ENCODE data around the gene SMIM15. TPM values are rescaled to one million over a fixed set of nuclear protein-coding genes. Genes with fewer than 3 reads are reported as not detected.

Gene SMIM15
- total RNA-seq, 1 donor from 2014 or later = 53.1 TPM

DNA sequence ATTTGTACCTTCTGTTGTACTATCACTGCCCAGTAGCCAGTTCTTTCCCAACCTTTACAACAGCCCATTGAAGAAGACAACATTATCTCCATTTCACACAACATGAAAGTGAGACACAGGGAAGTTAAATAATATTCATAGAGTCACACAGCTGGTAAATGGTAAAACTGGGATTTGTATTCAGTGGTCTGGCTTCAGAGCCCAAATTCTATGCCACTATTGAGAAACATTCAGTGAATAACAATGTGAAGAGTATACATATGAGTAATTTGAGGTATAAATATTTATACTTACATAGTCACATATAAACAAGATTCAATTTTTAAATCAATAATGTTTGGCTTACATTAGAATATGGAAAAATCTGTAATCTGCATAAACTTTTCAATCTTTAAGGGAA, 13.8 kb downstream of the SMIM15 start:
- no peak overlapping the region for H3K4me3 Mint-ChIP-seq (ENCODE audit: unreplicated experiment)
- H3K27ac Mint-ChIP-seq (ENCODE audit: unreplicated experiment) = no peak overlapping the region
- TF ChIP-seq, protein P1, sequence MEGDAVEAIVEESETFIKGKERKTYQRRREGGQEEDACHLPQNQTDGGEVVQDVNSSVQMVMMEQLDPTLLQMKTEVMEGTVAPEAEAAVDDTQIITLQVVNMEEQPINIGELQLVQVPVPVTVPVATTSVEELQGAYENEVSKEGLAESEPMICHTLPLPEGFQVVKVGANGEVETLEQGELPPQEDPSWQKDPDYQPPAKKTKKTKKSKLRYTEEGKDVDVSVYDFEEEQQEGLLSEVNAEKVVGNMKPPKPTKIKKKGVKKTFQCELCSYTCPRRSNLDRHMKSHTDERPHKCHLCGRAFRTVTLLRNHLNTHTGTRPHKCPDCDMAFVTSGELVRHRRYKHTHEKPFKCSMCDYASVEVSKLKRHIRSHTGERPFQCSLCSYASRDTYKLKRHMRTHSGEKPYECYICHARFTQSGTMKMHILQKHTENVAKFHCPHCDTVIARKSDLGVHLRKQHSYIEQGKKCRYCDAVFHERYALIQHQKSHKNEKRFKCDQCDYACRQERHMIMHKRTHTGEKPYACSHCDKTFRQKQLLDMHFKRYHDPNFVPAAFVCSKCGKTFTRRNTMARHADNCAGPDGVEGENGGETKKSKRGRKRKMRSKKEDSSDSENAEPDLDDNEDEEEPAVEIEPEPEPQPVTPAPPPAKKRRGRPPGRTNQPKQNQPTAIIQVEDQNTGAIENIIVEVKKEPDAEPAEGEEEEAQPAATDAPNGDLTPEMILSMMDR (IDR thresholded peaks at IDR 0.05) = no peak
- no peaks in the 10 kb centered on the region for H3K27me3 Mint-ChIP-seq (ENCODE audit: unreplicated experiment)
- no peak for DNase-seq (ENCODE audit: extremely low spot score, unreplicated experiment)
- peaks cover 5% of the 10 kb centered on the region for H3K9me3 Mint-ChIP-seq (ENCODE audit: unreplicated experiment)
- H3K36me3 Mint-ChIP-seq (ENCODE audit: unreplicated experiment) = no peaks in the 10 kb centered on the region
- no peaks in the 10 kb centered on the region for H3K4me1 Mint-ChIP-seq (ENCODE audit: unreplicated experiment)

DNA sequence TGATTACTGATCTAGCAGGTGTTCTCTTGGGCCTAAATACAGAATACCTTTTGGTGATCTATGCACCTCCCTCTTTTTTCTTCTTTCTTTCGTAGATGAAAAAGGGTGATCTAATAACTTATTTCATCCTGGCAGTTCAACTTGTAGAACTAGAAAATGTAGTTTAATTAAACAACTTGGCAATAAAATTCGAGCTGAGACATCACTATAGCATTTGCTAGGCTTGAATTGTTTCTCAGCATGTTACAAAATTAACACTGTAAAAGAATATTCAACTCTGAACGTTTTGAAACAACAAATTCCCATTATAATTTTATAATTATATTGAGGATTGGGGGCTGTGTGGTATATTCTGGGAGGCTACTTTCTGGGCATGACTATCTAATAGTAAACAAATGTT, 19.5 kb downstream of the SMIM15 start:
- no peaks in the 10 kb centered on the region for H3K4me1 Mint-ChIP-seq (ENCODE audit: unreplicated experiment)
- TF ChIP-seq, protein P1 (IDR thresholded peaks at IDR 0.05) = no peak
- no peak for DNase-seq (ENCODE audit: extremely low spot score, unreplicated experiment)
- H3K36me3 Mint-ChIP-seq (ENCODE audit: unreplicated experiment) = no peaks in the 10 kb centered on the region
- H3K9me3 Mint-ChIP-seq (ENCODE audit: unreplicated experiment) = peaks cover 5% of the 10 kb centered on the region
- no peak overlapping the region for H3K27ac Mint-ChIP-seq (ENCODE audit: unreplicated experiment)
- H3K4me3 Mint-ChIP-seq (ENCODE audit: unreplicated experiment) = no peak overlapping the region
- H3K27me3 Mint-ChIP-seq (ENCODE audit: unreplicated experiment) = no peaks in the 10 kb centered on the region

DNA sequence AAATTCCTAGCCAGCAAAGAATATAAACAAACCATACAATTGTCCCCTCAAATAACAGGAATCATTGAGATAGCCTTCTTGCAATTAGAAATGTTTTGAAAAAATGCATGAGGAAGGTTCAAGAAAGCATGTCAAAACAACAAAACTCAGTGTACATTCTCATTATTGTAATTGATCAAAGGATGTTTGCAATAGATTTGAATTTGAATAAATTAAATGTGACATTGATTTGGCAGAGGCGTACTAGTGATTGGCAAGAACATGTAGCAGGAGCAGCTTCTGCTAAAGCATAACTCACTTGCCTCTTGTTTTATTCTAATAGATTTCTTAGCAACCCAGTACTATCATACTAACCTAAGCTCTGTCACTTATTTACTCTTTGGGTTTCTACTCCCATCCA, 19.9 kb downstream of the SMIM15 start:
- no peaks in the 10 kb centered on the region for H3K36me3 Mint-ChIP-seq (ENCODE audit: unreplicated experiment)
- TF ChIP-seq, protein P1 (IDR thresholded peaks at IDR 0.05) = no peak
- H3K4me1 Mint-ChIP-seq (ENCODE audit: unreplicated experiment) = no peaks in the 10 kb centered on the region
- H3K4me3 Mint-ChIP-seq (ENCODE audit: unreplicated experiment) = no peak overlapping the region
- DNase-seq (ENCODE audit: extremely low spot score, unreplicated experiment) = no peak
- no peak overlapping the region for H3K27ac Mint-ChIP-seq (ENCODE audit: unreplicated experiment)
- peaks cover 5% of the 10 kb centered on the region for H3K9me3 Mint-ChIP-seq (ENCODE audit: unreplicated experiment)
- no peaks in the 10 kb centered on the region for H3K27me3 Mint-ChIP-seq (ENCODE audit: unreplicated experiment)

DNA sequence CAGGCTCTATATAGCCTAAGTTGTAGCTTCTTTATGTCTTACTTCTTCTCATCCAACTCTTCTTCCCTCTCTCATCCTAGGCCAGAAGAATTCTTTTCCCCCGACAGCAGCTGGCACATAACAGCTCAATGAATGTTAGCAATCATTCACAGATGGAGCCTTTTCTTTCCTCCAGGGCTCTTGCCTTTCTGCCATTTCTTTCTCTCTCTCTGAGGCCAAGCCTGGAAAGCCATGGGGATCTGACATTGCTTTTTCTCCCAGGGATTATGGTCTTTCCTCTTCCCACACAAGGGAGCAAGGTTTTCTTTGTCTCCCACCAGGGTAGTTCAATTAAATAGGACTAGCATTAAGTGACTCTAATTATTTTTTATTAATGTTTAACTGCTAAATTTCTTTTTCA, 20.5 kb downstream of the SMIM15 start:
- TF ChIP-seq, protein P1 (IDR thresholded peaks at IDR 0.05) = no peak
- H3K9me3 Mint-ChIP-seq (ENCODE audit: unreplicated experiment) = peaks cover 3% of the 10 kb centered on the region
- H3K4me3 Mint-ChIP-seq (ENCODE audit: unreplicated experiment) = no peak overlapping the region
- H3K36me3 Mint-ChIP-seq (ENCODE audit: unreplicated experiment) = no peaks in the 10 kb centered on the region
- no peaks in the 10 kb centered on the region for H3K4me1 Mint-ChIP-seq (ENCODE audit: unreplicated experiment)
- H3K27me3 Mint-ChIP-seq (ENCODE audit: unreplicated experiment) = no peaks in the 10 kb centered on the region
- no peak overlapping the region for H3K27ac Mint-ChIP-seq (ENCODE audit: unreplicated experiment)
- DNase-seq (ENCODE audit: extremely low spot score, unreplicated experiment) = no peak

DNA sequence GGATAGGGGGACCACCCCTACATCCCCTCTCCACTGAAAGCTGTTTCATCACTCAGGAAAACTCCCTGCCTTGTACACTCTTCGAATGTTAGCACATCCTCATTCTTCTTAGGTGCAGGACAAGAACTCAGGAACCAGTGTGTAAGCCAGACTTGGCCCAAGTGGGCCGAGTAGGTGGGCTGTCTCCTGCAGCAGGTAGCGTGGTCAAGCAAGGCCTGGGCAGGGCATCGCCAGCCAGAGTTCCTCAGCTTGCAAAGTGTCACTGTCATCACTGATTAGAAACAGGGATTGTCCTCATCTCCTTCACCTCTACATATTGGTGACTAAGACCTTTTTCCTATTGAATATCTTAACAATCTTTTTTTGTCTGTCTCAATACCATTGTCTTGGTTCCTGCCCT, 22.3 kb downstream of the SMIM15 start:
- no peak for DNase-seq (ENCODE audit: extremely low spot score, unreplicated experiment)
- Mint-ChIP-seq H3K36me3 (ENCODE audit: unreplicated experiment) (no peaks in the 10 kb centered on the region), H3K9me3 (ENCODE audit: unreplicated experiment) (no peaks in the 10 kb centered on the region), H3K4me1 (ENCODE audit: unreplicated experiment) (no peaks in the 10 kb centered on the region), H3K27ac (ENCODE audit: unreplicated experiment) (no peak overlapping the region), H3K27me3 (ENCODE audit: unreplicated experiment) (no peaks in the 10 kb centered on the region), H3K4me3 (ENCODE audit: unreplicated experiment) (no peak overlapping the region)
- TF ChIP-seq, protein P1 (IDR thresholded peaks at IDR 0.05) = no peak
